Thoracic aorta (tissue), 2 donors: Measurements from ENCODE around the gene SH3GL2. TPM values are rescaled to one million over a fixed set of nuclear protein-coding genes. Genes with fewer than 3 reads are reported as not detected.

ENCODE experiments used
- ATAC-seq: fragments of 150-250 bp; one replicate; pipeline ENCODE4 v1.8.0; 2017; ENCODE audit warnings: low read depth; ENCODE audit not compliant: insufficient number of reproducible peaks, low FRiP score
- DNase-seq: peaks from one replicate; pipeline ENCODE4 v3.0.0-alpha.2; 2020; ENCODE audit warnings: low spot score
- H3K27ac ChIP-seq, 2 donors: fragments of 200-600 bp; sonication (generic); 1 replicate in 1 of 2; 2 replicates in 1 of 2; pipeline ENCODE4 v1.5.1; 2016; ENCODE audit warnings: mild to moderate bottlenecking in 2 of 2, moderate library complexity in 2 of 2
- H3K27me3 ChIP-seq: fragments of 200-600 bp; sonication (generic); replicated peaks from 2 replicates; pipeline ENCODE4 v1.6.0; 2016; ENCODE audit warnings: mild to moderate bottlenecking; ENCODE audit not compliant: insufficient read depth
- H3K36me3 ChIP-seq: fragments of 200-600 bp; sonication (generic); one replicate; pipeline ENCODE4 v1.5.1; 2016
- H3K4me1 ChIP-seq, 2 donors: fragments of 200-600 bp; sonication (generic); 1 replicate in 1 of 2; 2 replicates in 1 of 2; pipeline versions ENCODE4 v1.5.1 to v1.6.0; 2016; ENCODE audit warnings: low read depth in 2 of 2, mild to moderate bottlenecking in 1 of 2; ENCODE audit not compliant: control insufficient read depth in 1 of 2
- H3K4me3 ChIP-seq: fragments of 200-600 bp; sonication (generic); 2 replicates; pipeline ENCODE4 v1.5.1; 2016; ENCODE audit warnings: mild to moderate bottlenecking
- H3K9me3 ChIP-seq: fragments of 200-600 bp; sonication (generic); 2 replicates; pipeline ENCODE4 v1.5.1; 2016
- total RNA-seq, 2 donors: library from RNA; depleted of rRNA; stranded (reverse); fragments of >200 nt; gene quantifications; one replicate each; pipeline versions ENCODE4 v1.1.0 to v1.2.3, GENCODE V29; 2016
- TF ChIP-seq, protein P1 (sequence below): fragments of 200-600 bp; sonication (generic); IDR thresholded peaks from one replicate; pipeline ENCODE4 v1.5.1; 2019; ENCODE audit warnings: antibody characterized with exemption

SH3GL2 gene
- total RNA-seq, 2 donors from 2014 or later = not detected

DNA sequence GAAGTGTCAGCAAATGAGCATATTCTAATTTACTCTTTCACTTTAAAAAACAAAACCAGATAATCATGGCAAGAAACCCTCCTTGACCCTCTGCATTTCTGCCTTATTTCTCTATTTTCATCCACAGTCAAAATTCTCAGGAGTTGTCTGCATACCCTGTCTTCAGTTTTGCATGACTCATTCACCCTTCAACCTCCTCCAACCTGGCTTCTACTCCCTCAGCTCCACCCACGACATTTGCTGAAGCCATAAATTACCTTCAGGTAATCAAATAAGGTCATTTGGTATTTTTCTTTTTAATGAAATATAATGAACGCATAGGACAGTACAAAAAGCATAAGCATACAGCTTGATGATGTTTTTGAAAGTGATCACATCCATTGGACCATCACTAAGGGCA, 27.8 kb upstream of the SH3GL2 start:
- DNase-seq (no peak), ATAC-seq (no peak)
- Histone ChIP-seq H3K4me1 (no peaks in the 10 kb centered on the region), H3K27me3 (no peaks in the 10 kb centered on the region), H3K9me3 (no peaks in the 10 kb centered on the region), H3K4me3 (no peak overlapping the region), H3K36me3 (no peaks in the 10 kb centered on the region), H3K27ac (no peak overlapping the region)
- TF ChIP-seq, protein P1, sequence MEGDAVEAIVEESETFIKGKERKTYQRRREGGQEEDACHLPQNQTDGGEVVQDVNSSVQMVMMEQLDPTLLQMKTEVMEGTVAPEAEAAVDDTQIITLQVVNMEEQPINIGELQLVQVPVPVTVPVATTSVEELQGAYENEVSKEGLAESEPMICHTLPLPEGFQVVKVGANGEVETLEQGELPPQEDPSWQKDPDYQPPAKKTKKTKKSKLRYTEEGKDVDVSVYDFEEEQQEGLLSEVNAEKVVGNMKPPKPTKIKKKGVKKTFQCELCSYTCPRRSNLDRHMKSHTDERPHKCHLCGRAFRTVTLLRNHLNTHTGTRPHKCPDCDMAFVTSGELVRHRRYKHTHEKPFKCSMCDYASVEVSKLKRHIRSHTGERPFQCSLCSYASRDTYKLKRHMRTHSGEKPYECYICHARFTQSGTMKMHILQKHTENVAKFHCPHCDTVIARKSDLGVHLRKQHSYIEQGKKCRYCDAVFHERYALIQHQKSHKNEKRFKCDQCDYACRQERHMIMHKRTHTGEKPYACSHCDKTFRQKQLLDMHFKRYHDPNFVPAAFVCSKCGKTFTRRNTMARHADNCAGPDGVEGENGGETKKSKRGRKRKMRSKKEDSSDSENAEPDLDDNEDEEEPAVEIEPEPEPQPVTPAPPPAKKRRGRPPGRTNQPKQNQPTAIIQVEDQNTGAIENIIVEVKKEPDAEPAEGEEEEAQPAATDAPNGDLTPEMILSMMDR = no peak

DNA sequence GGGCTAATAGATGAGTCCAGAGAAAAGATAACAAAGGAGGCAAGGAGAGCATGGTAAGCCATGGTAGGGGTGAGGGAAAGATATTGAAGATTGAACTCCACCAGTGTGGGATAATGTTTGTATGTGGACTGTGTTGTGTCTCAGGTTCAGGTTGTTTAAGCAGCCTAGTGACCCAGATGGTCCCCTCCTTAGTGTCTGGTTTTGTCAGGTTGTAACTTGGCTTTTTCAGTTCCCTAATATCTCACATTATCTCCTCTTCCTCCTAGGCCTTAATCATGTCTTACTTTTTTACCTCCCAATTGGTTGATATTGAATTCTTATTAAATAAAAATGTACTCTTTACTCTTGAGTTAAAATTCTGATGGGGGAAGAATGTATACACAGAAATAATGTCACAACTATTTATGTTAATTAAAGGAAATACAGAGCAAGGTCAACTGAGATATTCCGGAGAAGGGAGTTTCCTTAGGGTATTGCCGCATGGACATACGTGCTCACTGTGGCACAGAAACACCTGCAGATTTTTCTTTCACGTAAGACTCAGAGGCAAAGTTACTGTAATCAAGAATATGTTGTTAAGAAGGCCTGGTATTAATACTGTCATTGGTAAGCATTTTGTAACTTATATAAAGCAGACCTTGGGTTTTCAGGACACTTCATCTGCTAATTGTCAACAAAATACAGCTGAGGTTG, 23.4 kb upstream of the SH3GL2 start:
- no peaks in the 10 kb centered on the region for H3K36me3 ChIP-seq
- TF ChIP-seq, protein P1 = no peak
- H3K4me1 ChIP-seq = no peaks in the 10 kb centered on the region
- no peak overlapping the region for H3K4me3 ChIP-seq
- ATAC-seq (no peak), DNase-seq (no peak)
- H3K27ac ChIP-seq = no peak overlapping the region
- H3K9me3 ChIP-seq = no peaks in the 10 kb centered on the region
- no peaks in the 10 kb centered on the region for H3K27me3 ChIP-seq

DNA sequence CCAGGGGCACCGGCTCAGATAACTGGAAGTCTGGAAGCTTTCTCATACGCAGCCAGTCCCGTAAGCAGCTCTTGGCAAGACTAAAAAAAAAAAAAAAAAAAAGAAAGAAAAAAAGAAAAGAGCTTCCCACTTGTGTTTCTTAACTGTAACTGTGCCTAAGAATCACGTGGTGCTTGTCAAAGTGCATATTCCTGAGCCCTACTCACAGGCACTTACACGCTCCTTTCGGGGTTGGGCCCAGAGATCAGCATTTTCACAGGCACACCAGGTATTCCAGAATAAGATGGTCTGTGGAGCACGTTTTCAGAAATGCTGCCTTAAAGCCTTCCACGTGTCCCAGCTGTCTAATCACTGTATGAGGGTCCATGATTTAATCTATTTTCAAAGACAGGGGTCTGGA, 22.6 kb upstream of the SH3GL2 start:
- H3K4me1 ChIP-seq = no peaks in the 10 kb centered on the region
- ATAC-seq = no peak
- no peaks in the 10 kb centered on the region for H3K36me3 ChIP-seq
- H3K9me3 ChIP-seq = no peaks in the 10 kb centered on the region
- no peak for DNase-seq
- TF ChIP-seq, protein P1 = no peak
- H3K4me3 ChIP-seq = no peak overlapping the region
- no peaks in the 10 kb centered on the region for H3K27me3 ChIP-seq
- no peak overlapping the region for H3K27ac ChIP-seq

DNA sequence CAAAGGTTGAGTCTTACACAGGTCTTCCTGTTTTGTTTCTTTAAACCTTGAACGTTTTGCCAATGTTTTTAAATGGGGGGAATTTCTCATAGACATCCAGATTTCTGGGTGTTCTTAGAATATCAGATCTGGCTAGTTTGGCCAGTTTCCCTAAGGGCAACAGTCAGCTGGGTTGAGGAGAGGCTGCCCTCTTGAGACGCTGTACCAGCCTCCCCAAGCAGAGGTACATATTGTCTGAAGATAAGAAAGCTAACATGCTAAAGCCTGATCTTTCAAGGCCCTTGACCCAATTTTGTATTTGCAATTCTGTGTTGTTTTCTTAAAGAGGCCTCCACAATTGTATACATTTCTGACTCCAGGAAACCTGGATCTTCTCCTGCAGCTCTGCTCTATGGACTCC, 21.9 kb upstream of the SH3GL2 start:
- H3K27ac ChIP-seq = no peak overlapping the region
- ATAC-seq = no peak
- no peaks in the 10 kb centered on the region for H3K9me3 ChIP-seq
- no peaks in the 10 kb centered on the region for H3K27me3 ChIP-seq
- no peak for DNase-seq
- H3K36me3 ChIP-seq = no peaks in the 10 kb centered on the region
- TF ChIP-seq, protein P1 = no peak
- H3K4me3 ChIP-seq = no peak overlapping the region
- no peaks in the 10 kb centered on the region for H3K4me1 ChIP-seq

DNA sequence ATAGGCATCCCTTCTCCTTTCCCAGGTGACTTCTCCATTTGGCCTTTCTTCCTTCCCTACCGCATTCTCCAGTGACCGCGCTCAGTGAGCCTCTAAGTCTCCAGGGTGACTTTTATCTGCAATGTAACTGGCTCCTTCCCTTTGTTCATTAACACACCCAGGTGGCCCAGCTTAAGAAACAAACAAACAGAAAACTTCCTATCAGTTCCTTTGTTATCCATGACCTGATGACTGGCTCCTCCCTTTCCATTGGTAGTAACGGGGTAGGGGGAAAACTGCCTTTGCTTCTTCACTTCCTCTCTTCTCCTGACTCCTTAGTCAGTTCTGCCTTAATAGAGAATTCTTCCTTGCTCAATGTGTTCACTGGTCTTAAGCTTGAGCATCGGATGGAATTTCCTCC, 7.0 kb upstream of the SH3GL2 start:
- no peaks in the 10 kb centered on the region for H3K27me3 ChIP-seq
- no peak overlapping the region for H3K27ac ChIP-seq
- DNase-seq (no peak), ATAC-seq (no peak)
- no peaks in the 10 kb centered on the region for H3K4me1 ChIP-seq
- H3K9me3 ChIP-seq = no peaks in the 10 kb centered on the region
- no peaks in the 10 kb centered on the region for H3K36me3 ChIP-seq
- no peak overlapping the region for H3K4me3 ChIP-seq
- TF ChIP-seq, protein P1 = no peak
